H9 (cell line): ENCODE data around the gene TNFSF8. TPM values are rescaled to one million over a fixed set of nuclear protein-coding genes. Genes with fewer than 3 reads are reported as not detected.

Experiments
- DNase-seq: peaks from one replicate; pipeline ENCODE4 v3.0.0-alpha.2; 2017
- H2AFZ ChIP-seq: one replicate; pipeline ENCODE4 v1.6.1; 2013; ENCODE audit warnings: mild to moderate bottlenecking, low read length, control low read depth, moderate library complexity
- H2AK5ac ChIP-seq: 2 replicates; pipeline ENCODE4 v1.6.1; 2013; ENCODE audit warnings: low read length, control low read depth, mixed read lengths; ENCODE audit not compliant: insufficient read length
- H2BK120ac ChIP-seq: one replicate; pipeline ENCODE4 v1.6.1; 2013; ENCODE audit warnings: low read depth, mild to moderate bottlenecking, low read length, control low read depth, inconsistent platforms; ENCODE audit not compliant: poor library complexity, severe bottlenecking
- H2BK12ac ChIP-seq: 2 replicates; pipeline ENCODE4 v1.6.1; 2013; ENCODE audit warnings: low read length, control low read depth, mixed read lengths, low read depth; ENCODE audit not compliant: insufficient read length
- H2BK15ac ChIP-seq: 2 replicates; pipeline ENCODE4 v1.6.1; 2013; ENCODE audit warnings: low read depth, low read length, control low read depth
- H2BK20ac ChIP-seq: one replicate; pipeline ENCODE4 v1.6.1; 2013; ENCODE audit warnings: low read depth, mild to moderate bottlenecking, low read length, control low read depth, inconsistent platforms; ENCODE audit not compliant: poor library complexity, severe bottlenecking
- H2BK5ac ChIP-seq: 2 replicates; pipeline ENCODE4 v1.6.1; 2013; ENCODE audit warnings: low read length, control low read depth, mixed read lengths; ENCODE audit not compliant: insufficient read length
- H3K14ac ChIP-seq: 2 replicates; pipeline ENCODE4 v1.6.1; 2013; ENCODE audit warnings: low read length, control low read depth; ENCODE audit not compliant: insufficient read depth
- H3K18ac ChIP-seq: 2 replicates; pipeline ENCODE4 v1.6.1; 2013; ENCODE audit warnings: low read depth, mild to moderate bottlenecking, mixed read lengths, low read length, control low read depth; ENCODE audit not compliant: insufficient read length
- H3K23ac ChIP-seq: 2 replicates; pipeline ENCODE4 v1.6.1; 2013; ENCODE audit warnings: low read length, control low read depth, mixed read lengths, low read depth; ENCODE audit not compliant: insufficient read length
- H3K23me2 ChIP-seq: 2 replicates; pipeline ENCODE4 v1.6.1; 2013; ENCODE audit warnings: low read depth, mild to moderate bottlenecking, mixed read lengths, low read length, control low read depth; ENCODE audit not compliant: insufficient read length, poor library complexity, severe bottlenecking
- H3K27ac ChIP-seq: 2 replicates; pipeline ENCODE4 v1.5.1; 2013; ENCODE audit warnings: low read length, control low read depth, mixed read lengths, low read depth; ENCODE audit not compliant: insufficient read length
- H3K27me3 ChIP-seq: 2 replicates; pipeline ENCODE4 v1.6.1; 2013; ENCODE audit warnings: low read length, control low read depth, inconsistent platforms; ENCODE audit not compliant: insufficient read depth
- H3K4ac ChIP-seq: 2 replicates; pipeline ENCODE4 v1.6.1; 2013; ENCODE audit warnings: low read depth, mild to moderate bottlenecking, control low read depth, inconsistent platforms, low read length, moderate library complexity
- H3K4me1 ChIP-seq: 2 replicates; pipeline ENCODE4 v1.6.1; 2013; ENCODE audit warnings: low read length, control low read depth, inconsistent platforms; ENCODE audit not compliant: insufficient read depth
- H3K4me2 ChIP-seq: 2 replicates; pipeline ENCODE4 v1.6.1; 2013; ENCODE audit warnings: low read length, control low read depth, mixed read lengths; ENCODE audit not compliant: insufficient read length, insufficient read depth
- H3K56ac ChIP-seq: 2 replicates; pipeline ENCODE4 v1.6.1; 2013; ENCODE audit warnings: low read depth, mild to moderate bottlenecking, mixed read lengths, low read length, control low read depth; ENCODE audit not compliant: insufficient read length
- H3K79me1 ChIP-seq: 2 replicates; pipeline ENCODE4 v1.6.1; 2013; ENCODE audit warnings: low read depth, mild to moderate bottlenecking, moderate library complexity, low read length, control low read depth, inconsistent platforms; ENCODE audit not compliant: insufficient read depth, poor library complexity, severe bottlenecking
- H3K79me2 ChIP-seq: 2 replicates; pipeline ENCODE4 v1.6.1; 2013; ENCODE audit warnings: low read length, control low read depth, inconsistent platforms; ENCODE audit not compliant: insufficient read depth
- H3K9ac ChIP-seq: 2 replicates; pipeline ENCODE4 v1.6.1; 2013; ENCODE audit warnings: low read length, control low read depth, mixed read lengths; ENCODE audit not compliant: insufficient read length; ENCODE audit errors: extremely low read depth
- H3K9me3 ChIP-seq: one replicate; pipeline ENCODE4 v1.6.1; 2013; ENCODE audit warnings: low read depth, low read length, inconsistent platforms; ENCODE audit not compliant: control insufficient read depth
- H3T11ph ChIP-seq: one replicate; pipeline ENCODE4 v1.6.1; 2013; ENCODE audit warnings: mild to moderate bottlenecking, low read length, control low read depth, inconsistent platforms
- H4K20me1 ChIP-seq: one replicate; pipeline ENCODE4 v1.6.1; 2013; ENCODE audit not compliant: control insufficient read depth, insufficient read length, insufficient read depth
- H4K5ac ChIP-seq: 2 replicates; pipeline ENCODE4 v1.6.1; 2013; ENCODE audit warnings: low read depth, mild to moderate bottlenecking, mixed read lengths, low read length, control low read depth; ENCODE audit not compliant: insufficient read length
- H4K8ac ChIP-seq: replicated peaks from 2 replicates; pipeline ENCODE4 v1.6.1; 2013; ENCODE audit warnings: low read length, control low read depth, mixed read lengths, low read depth; ENCODE audit not compliant: insufficient read length
- H4K91ac ChIP-seq: 2 replicates; pipeline ENCODE4 v1.6.1; 2013; ENCODE audit warnings: low read depth, mild to moderate bottlenecking, moderate library complexity, mixed read lengths, low read length, control low read depth; ENCODE audit not compliant: insufficient read length
- H3K27ac Mint-ChIP-seq, 3 experiments: 2 replicates in 2 of 3; 3 replicates in 1 of 3; pipeline ENCODE4 v1.8.0; 2020 to 2021; ENCODE audit warnings: mixed read lengths in 3 of 3, mild to moderate bottlenecking in 1 of 3, moderate library complexity in 1 of 3
- H3K27me3 Mint-ChIP-seq: 2 replicates; pipeline ENCODE4 v1.8.0; 2021; ENCODE audit warnings: low read depth, mild to moderate bottlenecking, moderate library complexity, mixed read lengths
- H3K36me3 Mint-ChIP-seq, 3 experiments: 2 replicates in 2 of 3; 3 replicates in 1 of 3; pipeline ENCODE4 v1.8.0; 2020 to 2021; ENCODE audit warnings: low read depth in 3 of 3, mixed read lengths in 3 of 3; ENCODE audit not compliant: insufficient read depth in 1 of 3
- H3K4me1 Mint-ChIP-seq, 2 experiments: 2 replicates each; pipeline ENCODE4 v1.8.0; 2020; ENCODE audit warnings: mixed read lengths in 2 of 2
- H3K4me3 Mint-ChIP-seq, 2 experiments: 2 replicates in 1 of 2; 3 replicates in 1 of 2; pipeline ENCODE4 v1.8.0; 2020 to 2021; ENCODE audit warnings: mild to moderate bottlenecking in 2 of 2, mixed read lengths in 2 of 2, moderate library complexity in 1 of 2
- H3K9me3 Mint-ChIP-seq, 2 experiments: 2 replicates in 1 of 2; 3 replicates in 1 of 2; pipeline ENCODE4 v1.8.0; 2020; ENCODE audit warnings: mild to moderate bottlenecking in 2 of 2, mixed read lengths in 2 of 2, moderate library complexity in 1 of 2
- WGBS: extraction: QIAGEN DNeasy Blood & Tissue Kit; methylation state at CpG from one replicate; pipeline ENCODE4 v1.1.7; 2013; ENCODE audit warnings: missing lambda C conversion rate, low lambda C conversion rate, mixed read lengths; ENCODE audit not compliant: insufficient read length; ENCODE audit errors: extremely low coverage; 5-methylcytosine and 5-hydroxymethylcytosine counted together
- total RNA-seq: library from RNA; stranded (reverse); gene quantifications from 2 replicates; pipeline ENCODE4 v1.2.1, GENCODE V29; 2021
- TF ChIP-seq, protein P1 (sequence below): fragments of 200-600 bp; sonication (generic); conservative IDR thresholded peaks from 3 replicates; pipeline ENCODE4 v1.8.0; 2021; ENCODE audit warnings: antibody characterized with exemption, mild to moderate bottlenecking

TNFSF8 gene
- total RNA-seq, 1 experiment from 2014 or later: not detected

DNA sequence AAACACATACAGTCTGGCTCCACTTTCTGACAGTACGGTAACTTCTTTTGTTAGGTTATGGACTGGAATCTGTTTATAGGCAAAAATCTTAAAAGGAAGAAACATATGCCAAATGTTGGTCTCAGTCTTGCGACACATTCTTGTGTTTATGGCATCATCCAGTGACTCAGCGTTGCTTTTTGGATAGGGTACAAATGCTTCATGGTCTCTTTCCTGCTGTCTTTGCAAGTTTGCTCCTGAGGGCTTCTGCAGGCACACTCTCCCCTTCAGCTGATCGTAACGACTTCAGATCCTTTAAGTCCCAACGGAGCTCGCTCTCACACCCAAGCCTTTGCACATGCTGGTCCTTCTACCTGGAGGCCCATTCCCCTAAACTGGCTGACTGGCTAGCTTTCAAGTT, 23.6 kb upstream of the TNFSF8 start:
- peaks cover 0 to 9% of the 10 kb centered on the region in 2 experiments; a peak in 2 of 4 replicates for H3K4me1 Mint-ChIP-seq
- no peak overlapping the region for H3K4me2 ChIP-seq
- no peak overlapping the region for H3K4me3 Mint-ChIP-seq
- H3K36me3 Mint-ChIP-seq: no peaks in the 10 kb centered on the region
- no peak overlapping the region for H4K8ac ChIP-seq
- no peaks in the 10 kb centered on the region for H3K9me3 ChIP-seq
- peaks cover 92% of the 10 kb centered on the region for H3K27me3 Mint-ChIP-seq
- no peak overlapping the region for H3K27ac ChIP-seq
- no peaks in the 10 kb centered on the region for H3K27me3 ChIP-seq
- H2AK5ac ChIP-seq: no peak overlapping the region
- H3K9me3 Mint-ChIP-seq: 0 out of 5 replicates have a peak, but pooled peaks cover 0 to 3% of the 10 kb centered on the region in 2 experiments
- H4K5ac ChIP-seq: no peak overlapping the region
- H3K23ac ChIP-seq: no peak overlapping the region
- DNase-seq: no peak
- no peaks in the 10 kb centered on the region for H3K79me2 ChIP-seq
- H2BK12ac ChIP-seq: no peak overlapping the region
- H3K14ac ChIP-seq: no peak overlapping the region
- H4K20me1 ChIP-seq: no peaks in the 10 kb centered on the region
- H3T11ph ChIP-seq: no peak overlapping the region
- no peak overlapping the region for H2BK20ac ChIP-seq
- no peak overlapping the region for H3K27ac Mint-ChIP-seq
- H3K23me2 ChIP-seq: no peaks in the 10 kb centered on the region
- no peak overlapping the region for H3K4ac ChIP-seq
- no CpG with 5 or more reads among the region's 7 CpGs for WGBS
- H3K79me1 ChIP-seq: no peaks in the 10 kb centered on the region
- no peak overlapping the region for H3K9ac ChIP-seq
- no peak overlapping the region for H3K18ac ChIP-seq
- H3K56ac ChIP-seq: no peak overlapping the region
- no peak overlapping the region for H2BK120ac ChIP-seq
- H2BK5ac ChIP-seq: no peak overlapping the region
- H2BK15ac ChIP-seq: no peak overlapping the region
- H2AFZ ChIP-seq: no peak overlapping the region
- H3K4me1 ChIP-seq: no peaks in the 10 kb centered on the region; the same call in 1 of the 2 replicates
- no peak overlapping the region for H4K91ac ChIP-seq
- TF ChIP-seq, protein P1, sequence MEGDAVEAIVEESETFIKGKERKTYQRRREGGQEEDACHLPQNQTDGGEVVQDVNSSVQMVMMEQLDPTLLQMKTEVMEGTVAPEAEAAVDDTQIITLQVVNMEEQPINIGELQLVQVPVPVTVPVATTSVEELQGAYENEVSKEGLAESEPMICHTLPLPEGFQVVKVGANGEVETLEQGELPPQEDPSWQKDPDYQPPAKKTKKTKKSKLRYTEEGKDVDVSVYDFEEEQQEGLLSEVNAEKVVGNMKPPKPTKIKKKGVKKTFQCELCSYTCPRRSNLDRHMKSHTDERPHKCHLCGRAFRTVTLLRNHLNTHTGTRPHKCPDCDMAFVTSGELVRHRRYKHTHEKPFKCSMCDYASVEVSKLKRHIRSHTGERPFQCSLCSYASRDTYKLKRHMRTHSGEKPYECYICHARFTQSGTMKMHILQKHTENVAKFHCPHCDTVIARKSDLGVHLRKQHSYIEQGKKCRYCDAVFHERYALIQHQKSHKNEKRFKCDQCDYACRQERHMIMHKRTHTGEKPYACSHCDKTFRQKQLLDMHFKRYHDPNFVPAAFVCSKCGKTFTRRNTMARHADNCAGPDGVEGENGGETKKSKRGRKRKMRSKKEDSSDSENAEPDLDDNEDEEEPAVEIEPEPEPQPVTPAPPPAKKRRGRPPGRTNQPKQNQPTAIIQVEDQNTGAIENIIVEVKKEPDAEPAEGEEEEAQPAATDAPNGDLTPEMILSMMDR: no peak
